HG02970 (cell line): ENCODE measurements around the gene TBC1D9.

ENCODE experiments used
- ATAC-seq: cut with Tn5 transposase; IDR thresholded peaks from one replicate; pipeline ENCODE4 v1.9.1; 2021; ENCODE audit warnings: mild to moderate bottlenecking, moderate library complexity, moderate number of reproducible peaks; ENCODE audit not compliant: unreplicated experiment, low FRiP score

Gene TBC1D9

GRCh38 chr4:140628016-140628415 is 128.2 kb downstream of the TBC1D9 start:
- no peak for ATAC-seq

- no peak for ATAC-seq
Measured at GRCh38 chr4:140626661-140627376, 129.4 kb downstream of the TBC1D9 start.

DNA sequence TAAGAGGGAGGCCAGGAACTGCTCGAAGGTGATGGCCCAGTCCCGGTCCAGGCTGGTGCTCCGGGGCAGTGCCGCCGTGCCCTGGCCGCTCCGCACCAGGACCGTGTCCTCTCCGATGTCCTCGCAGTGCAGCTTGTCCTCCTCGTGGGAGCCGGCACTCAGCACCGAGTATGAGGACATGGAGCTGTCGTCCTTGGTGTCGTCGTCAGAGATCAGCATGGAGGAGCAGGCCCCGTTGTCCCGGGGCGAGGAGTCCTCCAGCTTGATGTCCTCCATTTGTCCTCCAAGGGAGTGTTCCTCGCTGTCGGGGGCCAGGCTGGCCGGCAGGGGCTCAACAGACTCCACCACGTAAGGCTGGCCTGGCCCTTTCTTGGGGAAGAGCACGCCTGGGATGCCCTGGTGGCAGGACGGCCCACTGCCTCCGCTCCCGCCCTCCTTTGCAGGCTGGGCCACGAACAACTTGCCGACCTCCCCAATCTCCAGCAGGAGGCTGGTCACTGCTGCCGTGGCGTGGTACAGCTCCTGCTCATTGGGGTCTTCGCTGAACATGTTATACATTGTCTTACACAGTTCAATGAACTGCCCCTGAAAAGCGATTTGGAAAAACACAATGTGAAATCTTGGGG is 133.7 kb downstream of the TBC1D9 start:
- ATAC-seq = no peak

GRCh38 chr4:140621161-140621560 is 135.0 kb downstream of the TBC1D9 start:
- ATAC-seq = no peak

DNA sequence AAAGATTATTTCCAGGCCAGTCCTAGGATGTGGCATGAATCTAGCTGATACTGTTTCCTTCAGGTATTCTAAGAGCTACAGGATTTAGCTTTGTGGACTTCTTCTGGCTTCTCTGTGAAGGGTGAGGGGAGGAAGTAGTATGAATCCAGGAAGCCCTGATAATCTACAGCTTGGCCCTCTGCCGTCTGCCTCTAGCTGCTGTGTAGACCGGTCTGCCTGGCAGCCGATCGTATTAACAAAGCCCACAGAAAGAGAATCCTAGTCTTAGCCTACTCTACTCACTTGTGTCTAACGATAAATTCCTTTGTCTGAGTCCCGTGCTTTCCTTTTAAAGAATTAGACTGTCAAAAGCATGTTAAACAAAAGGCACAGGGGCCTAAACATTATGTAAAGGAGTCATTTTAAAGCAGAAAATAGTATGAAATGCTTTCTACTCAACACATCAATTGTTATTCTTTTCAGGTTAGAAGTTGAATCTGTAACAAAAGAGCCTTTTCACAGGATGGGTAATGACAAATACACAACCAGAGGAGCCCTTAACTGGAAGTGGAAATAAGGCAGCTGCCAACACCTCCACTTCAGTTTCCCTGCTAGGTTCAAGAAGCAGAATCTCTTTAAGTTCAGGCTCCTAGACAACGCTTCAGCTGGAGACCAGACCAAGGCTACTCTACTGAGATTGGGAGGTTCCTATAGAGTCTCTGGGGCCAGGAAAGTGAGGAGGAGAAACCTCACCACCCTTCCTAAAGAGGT is 138.5 kb downstream of the TBC1D9 start:
- no peak for ATAC-seq

DNA sequence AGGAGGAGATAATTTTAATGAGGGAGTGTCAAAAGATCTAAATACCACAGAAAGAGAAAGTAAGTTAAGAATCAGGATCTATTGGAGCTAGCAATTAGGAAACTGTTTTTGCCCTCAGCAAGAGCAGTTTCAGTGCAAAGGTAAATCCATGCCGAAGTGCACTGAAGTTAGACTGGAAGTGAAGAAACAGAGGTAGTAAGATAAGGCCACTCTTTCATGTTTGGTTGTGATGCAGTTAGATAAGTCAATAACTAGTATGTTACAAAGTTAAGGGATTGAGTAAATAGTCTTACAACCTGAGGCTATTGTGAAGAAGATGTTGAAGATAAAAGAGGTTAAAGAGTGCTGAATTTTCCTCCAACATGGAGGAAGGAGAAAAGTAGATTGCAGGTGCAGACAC is 140.7 kb downstream of the TBC1D9 start:
- no peak for ATAC-seq

- no peak for ATAC-seq
Measured at GRCh38 chr4:140612357-140612756, 143.8 kb downstream of the TBC1D9 start.

DNA sequence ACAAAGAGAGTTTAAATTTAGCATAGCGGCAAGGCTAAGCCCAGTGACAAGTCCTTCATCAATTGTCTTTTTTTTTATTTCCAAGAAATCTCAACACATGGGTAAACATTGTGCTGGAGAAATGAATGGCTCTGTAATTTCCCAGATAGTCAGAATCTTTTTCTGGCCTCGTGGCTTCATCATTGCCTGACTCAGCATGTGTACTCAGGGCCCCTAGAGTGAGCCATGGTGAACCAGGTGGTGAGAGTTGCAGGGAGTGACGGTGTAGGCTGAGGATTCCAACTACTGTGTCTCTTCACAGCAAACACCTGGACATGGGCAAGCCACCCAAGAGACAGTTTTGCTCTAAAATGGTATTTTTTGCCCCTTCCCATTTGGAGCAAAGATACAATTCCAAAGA is 144.3 kb downstream of the TBC1D9 start:
- ATAC-seq = no peak

- no peak for ATAC-seq
Measured at GRCh38 chr4:140609548-140610425, 146.4 kb downstream of the TBC1D9 start.

- no peak for ATAC-seq
Measured at GRCh38 chr4:140607852-140608251, 148.3 kb downstream of the TBC1D9 start.

- no peak for ATAC-seq
Measured at GRCh38 chr4:140604544-140604943, 151.6 kb downstream of the TBC1D9 start.

- no peak for ATAC-seq
Measured at GRCh38 chr4:140603286-140603685, 152.9 kb downstream of the TBC1D9 start.

GRCh38 chr4:140602714-140603113 is 153.5 kb downstream of the TBC1D9 start:
- ATAC-seq = no peak

DNA sequence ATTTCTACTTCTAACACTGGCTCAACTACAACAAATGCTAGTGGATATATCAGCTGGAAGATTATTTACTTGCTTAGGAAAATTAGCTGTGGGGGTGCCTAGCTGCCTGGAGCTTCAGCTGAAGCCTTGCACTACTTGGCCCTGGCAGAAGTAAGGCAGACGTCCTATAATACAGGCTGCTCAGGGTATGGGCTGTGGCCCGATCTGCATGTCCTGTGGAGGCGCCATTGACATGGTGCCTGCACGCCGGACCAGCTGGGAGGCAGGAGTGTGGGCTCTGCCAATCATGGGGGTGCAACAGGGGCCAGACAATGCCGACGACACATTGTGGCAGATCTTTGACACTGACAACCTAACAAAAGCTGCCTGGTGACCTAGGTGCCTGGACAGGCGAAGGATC is 155.8 kb downstream of the TBC1D9 start:
- ATAC-seq = no peak

GRCh38 chr4:140595065-140595464 is 161.1 kb downstream of the TBC1D9 start:
- no peak for ATAC-seq

GRCh38 chr4:140584439-140584838 is 171.7 kb downstream of the TBC1D9 start:
- ATAC-seq = no peak

DNA sequence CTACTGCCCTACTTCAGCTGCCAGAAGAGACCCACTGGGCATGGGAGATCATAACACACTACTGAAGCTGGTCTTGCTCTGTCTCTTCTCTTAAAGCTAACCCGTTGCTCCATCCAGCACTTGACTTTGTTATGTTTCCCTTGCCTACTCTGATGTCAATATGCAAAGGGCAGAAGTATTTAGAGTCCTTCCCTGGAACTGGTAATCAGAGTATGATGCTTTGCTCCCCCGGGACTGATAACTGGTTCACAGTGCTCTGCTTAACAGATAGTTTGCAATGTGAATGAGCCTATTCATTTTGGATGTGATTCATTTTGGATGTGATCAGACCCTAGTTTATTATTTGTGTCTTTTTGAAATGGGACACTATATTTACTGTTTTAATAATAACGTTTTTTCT is 175.1 kb downstream of the TBC1D9 start:
- no peak for ATAC-seq

DNA sequence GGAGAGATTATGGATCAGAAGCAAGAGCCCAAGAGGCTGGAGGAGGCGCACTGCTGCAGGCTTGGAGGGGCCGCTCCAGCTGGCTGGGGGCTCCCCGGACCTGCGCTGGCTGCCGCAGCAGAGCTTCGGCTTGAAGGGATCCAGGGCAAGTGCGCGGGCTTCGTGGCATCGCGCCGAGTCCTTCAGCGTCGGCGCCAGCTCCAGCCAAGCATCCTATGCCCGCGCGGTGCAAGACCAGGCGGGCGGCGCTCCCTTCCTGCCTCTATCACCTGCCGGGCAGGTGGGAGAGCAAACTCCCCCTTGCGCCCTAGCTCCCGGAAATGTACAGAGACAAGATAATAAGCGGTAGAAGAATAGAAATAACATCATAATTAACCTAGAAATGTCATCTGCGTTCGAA is 176.9 kb downstream of the TBC1D9 start:
- no peak for ATAC-seq

- ATAC-seq = no peak
Measured at GRCh38 chr4:140575489-140575888, 180.7 kb downstream of the TBC1D9 start.

DNA sequence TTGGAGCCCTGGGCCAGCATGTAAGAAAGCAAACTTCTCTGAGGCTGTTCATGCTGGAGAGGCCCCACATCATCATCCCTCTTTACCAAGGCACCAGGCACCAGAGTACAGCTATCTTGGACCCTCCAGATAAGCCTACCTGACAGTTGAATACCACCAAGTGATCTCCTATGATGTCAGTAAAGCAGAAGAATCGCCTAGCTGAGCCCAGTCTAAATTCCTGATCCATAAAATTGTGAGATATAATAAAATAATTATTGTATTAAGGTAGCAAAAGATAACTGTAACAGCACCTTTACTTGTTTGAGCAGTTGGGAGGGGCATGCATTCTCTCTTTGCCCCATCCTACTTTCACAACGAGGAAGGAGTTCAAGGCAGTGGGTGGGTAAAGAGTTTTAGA is 184.6 kb downstream of the TBC1D9 start:
- ATAC-seq = no peak
